Right lobe of liver (tissue), 6 donors: ENCODE results near the gene ADGRG6. TPM values are rescaled to one million over a fixed set of nuclear protein-coding genes. Genes with fewer than 3 reads are reported as not detected.

ENCODE experiments used
- ATAC-seq, 4 donors: fragments of 200-7000 bp; cut with Tn5 transposase; one replicate each; pipeline ENCODE4 v1.9.1; 2020; ENCODE audit warnings: mild to moderate bottlenecking in 4 of 4, moderate library complexity in 4 of 4
- DNase-seq, 3 donors: peaks; one replicate each; pipeline ENCODE4 v3.0.0-alpha.2; 2020
- H3K27ac ChIP-seq, 3 donors: fragments of 200-600 bp; one replicate each; pipeline ENCODE4 v1.8.0; 2022
- H3K27me3 ChIP-seq, 2 donors: fragments of 200-600 bp; one replicate each; pipeline ENCODE4 v1.8.0; 2022
- H3K36me3 ChIP-seq, 4 donors: fragments of 200-600 bp; sonication (generic) in 1 of 4; one replicate each; pipeline versions ENCODE4 v1.5.1 to v1.8.0; 2017 to 2022; ENCODE audit warnings: control low read depth in 1 of 4
- H3K4me1 ChIP-seq, 4 donors: fragments of 200-600 bp; sonication (generic) in 1 of 4; one replicate each; pipeline versions ENCODE4 v1.5.1 to v1.8.0; 2017 to 2022; ENCODE audit warnings: control low read depth in 1 of 4
- H3K4me3 ChIP-seq, 3 donors: fragments of 200-600 bp; one replicate each; pipeline ENCODE4 v1.8.0; 2022
- H3K9me3 ChIP-seq, 4 donors: fragments of 200-600 bp; sonication (generic) in 1 of 4; one replicate each; pipeline versions ENCODE4 v1.5.1 to v1.8.0; 2017 to 2022; ENCODE audit warnings: control low read depth in 1 of 4
- POLR2A ChIP-seq: fragments of 450-650 bp; IDR thresholded peaks from one replicate; pipeline ENCODE4 v1.6.1; 2017; ENCODE audit warnings: antibody characterized with exemption, mild to moderate bottlenecking
- WGBS: methylation state at CpG from one replicate; pipeline ENCODE4 v1.1.6; 2018; ENCODE audit warnings: low coverage, low lambda C conversion rate; ENCODE audit not compliant: insufficient coverage; ENCODE audit errors: missing lambda C conversion rate; 5-methylcytosine and 5-hydroxymethylcytosine counted together
- intact Hi-C, 2 donors: fragments of 100-400 bp; cut with DNase I; formaldehyde crosslinking; loops; one replicate each; pipeline versions ENCODE4 v1.11.2 to v1.14.1; 2022
- total RNA-seq, 6 experiments: library from RNA; depleted of rRNA in 2 of 6; stranded (reverse); fragments of >200 nt in 2 of 6; fragmentation: NEBNext Ultra II Directional in 3 of 6; extraction: Animal tissue kit (Norgen Biotek cat#: 25700) in 3 of 6; gene quantifications; one replicate each; pipeline versions ENCODE4 v1.1.0 to v1.2.4, GENCODE V29; 2016 to 2023
- TF ChIP-seq, protein P1 (sequence below), 4 donors: fragments of 200-600 bp in 3 of 4; fragments of 450-650 bp in 1 of 4; IDR thresholded peaks; one replicate each; pipeline versions ENCODE4 v1.5.1 to v1.8.0; 2016 to 2022; ENCODE audit warnings: antibody characterized with exemption in 4 of 4, mild to moderate bottlenecking in 2 of 4
- donor health status: DM: no; HTN: yes; CAD: no.
- donor health status: DM: no; HTN: no; CAD: no.
- donor health status: DM: no; HTN: no; CAD: no.
- donor health status: DM: no; HTN: yes; CAD: no.
- donor health status: DM: no; HTN: yes; CAD: no.

The ADGRG6 gene
- total RNA-seq, 6 experiments from 2014 or later, result 49.6 to 114 (median 94.6) TPM

DNA sequence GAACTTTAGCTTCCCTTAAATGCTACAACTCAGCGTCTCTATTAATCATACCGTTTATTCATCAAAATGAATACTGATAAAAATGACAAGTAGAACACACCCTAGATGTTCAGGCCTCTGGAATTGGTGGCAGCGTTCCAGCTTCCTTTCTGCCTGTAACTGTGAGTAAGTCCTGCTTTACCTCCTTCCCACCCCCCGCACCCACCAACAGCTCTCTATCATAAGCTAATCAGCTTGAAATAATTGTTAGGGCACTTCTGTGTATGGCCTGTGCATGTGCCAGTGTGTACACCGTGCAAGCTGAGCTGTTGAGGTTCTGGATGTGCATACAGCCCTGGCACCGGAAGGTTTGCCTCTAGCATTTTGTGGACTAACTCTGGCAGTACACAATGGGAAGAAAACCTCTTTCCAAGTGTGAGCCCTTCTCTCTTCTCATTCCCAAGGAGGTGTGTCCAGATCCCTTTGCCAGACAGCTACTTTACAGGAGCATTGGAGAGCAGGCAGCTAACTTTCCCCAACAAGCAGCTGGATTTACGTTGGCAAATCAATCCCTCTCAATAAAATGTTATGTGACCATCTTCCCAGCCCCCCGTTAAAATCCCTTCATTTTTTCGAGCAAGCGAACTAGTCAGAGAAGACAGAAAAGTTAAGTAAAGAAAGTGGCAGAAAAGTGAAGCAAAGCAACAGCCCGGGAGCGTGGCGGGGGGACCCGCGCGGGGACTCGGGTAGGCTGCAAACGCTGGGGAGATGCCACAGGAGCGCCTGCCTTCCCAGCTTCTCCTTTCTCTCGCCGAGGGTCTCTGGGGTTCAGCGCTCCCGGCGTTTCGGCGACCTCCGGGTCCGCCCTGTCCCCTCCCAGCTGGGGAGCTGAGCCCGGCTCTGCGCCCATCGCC lies 803 bp upstream of the ADGRG6 start:
- peak; percentile 59 for DNase-seq
- Histone ChIP-seq H3K27ac (peak overlapping the region; percentile 90 to 93 (median 92)), H3K4me3 (peak overlapping the region; percentile 77 to 82 (median 79)), H3K4me1 (peaks cover 0 to 16% (median 0%) of the 10 kb centered on the region in 4 donors), H3K36me3 (no peaks in the 10 kb centered on the region), H3K9me3 (no peaks in the 10 kb centered on the region), H3K27me3 (no peaks in the 10 kb centered on the region)
- peak; percentile 28 to 45 (median 44) for ATAC-seq
- WGBS, result 11% methylated on average over 15 of the region's 31 CpGs
- intact Hi-C loops, result no loop called here
- TF ChIP-seq, protein P1, sequence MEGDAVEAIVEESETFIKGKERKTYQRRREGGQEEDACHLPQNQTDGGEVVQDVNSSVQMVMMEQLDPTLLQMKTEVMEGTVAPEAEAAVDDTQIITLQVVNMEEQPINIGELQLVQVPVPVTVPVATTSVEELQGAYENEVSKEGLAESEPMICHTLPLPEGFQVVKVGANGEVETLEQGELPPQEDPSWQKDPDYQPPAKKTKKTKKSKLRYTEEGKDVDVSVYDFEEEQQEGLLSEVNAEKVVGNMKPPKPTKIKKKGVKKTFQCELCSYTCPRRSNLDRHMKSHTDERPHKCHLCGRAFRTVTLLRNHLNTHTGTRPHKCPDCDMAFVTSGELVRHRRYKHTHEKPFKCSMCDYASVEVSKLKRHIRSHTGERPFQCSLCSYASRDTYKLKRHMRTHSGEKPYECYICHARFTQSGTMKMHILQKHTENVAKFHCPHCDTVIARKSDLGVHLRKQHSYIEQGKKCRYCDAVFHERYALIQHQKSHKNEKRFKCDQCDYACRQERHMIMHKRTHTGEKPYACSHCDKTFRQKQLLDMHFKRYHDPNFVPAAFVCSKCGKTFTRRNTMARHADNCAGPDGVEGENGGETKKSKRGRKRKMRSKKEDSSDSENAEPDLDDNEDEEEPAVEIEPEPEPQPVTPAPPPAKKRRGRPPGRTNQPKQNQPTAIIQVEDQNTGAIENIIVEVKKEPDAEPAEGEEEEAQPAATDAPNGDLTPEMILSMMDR (IDR thresholded peaks at IDR 0.05), result no peak
- no peak for TF ChIP-seq POLR2A

DNA sequence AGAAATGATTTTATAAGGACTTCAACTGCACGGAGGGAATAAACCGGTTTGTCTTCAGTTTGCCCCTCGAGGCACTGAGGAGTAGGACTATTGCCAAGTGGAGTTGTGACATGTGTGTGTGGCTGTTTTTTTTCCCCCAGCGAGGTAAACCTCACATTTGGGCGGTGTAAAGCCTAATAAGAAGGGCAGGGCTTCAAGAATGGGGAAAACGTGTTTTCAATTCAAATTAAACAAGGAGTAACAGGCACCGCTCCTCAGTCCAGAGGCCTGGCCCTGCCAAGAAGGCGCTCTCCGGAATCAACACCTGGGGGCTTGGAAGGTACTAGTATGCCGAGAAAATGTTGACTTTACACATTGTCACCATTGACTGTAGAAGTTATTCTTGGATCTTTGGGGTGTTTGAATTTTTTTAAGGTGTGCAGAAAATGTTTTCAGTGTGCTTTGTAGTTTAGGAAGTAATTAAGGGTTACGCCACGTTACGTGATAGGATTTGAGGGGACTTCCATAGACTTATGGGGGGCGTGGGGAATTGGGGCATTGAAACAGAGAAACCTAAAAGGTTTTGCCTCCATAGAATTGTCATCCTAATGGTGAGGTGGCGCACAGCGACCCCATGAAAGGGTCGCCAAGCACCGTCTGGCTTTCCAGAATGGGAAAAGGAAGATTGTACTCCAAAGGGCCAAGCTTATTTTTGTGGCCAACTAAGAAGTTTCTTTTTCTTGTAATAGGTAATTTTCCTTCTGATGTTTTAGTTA lies 791 bp downstream of the ADGRG6 start:
- intact Hi-C loops, result no loop called here
- no peaks in the 10 kb centered on the region for H3K36me3 ChIP-seq
- no peaks in the 10 kb centered on the region for H3K27me3 ChIP-seq
- no peaks in the 10 kb centered on the region for H3K9me3 ChIP-seq
- WGBS, result 14% methylated on average over 17 of the region's 18 CpGs
- H3K4me3 ChIP-seq, result peak overlapping the region; percentile 77 to 82 (median 79)
- DNase-seq (peak in 1 of 3 donors; percentile 64), ATAC-seq (peak; percentile 49 to 62 (median 56))
- H3K27ac ChIP-seq, result peak overlapping the region; percentile 90 to 93 (median 92)
- TF ChIP-seq, protein P1 (IDR thresholded peaks at IDR 0.05), result no peak
- TF ChIP-seq POLR2A, result no peak
- peaks cover 0 to 32% (median 3%) of the 10 kb centered on the region in 4 donors for H3K4me1 ChIP-seq

DNA sequence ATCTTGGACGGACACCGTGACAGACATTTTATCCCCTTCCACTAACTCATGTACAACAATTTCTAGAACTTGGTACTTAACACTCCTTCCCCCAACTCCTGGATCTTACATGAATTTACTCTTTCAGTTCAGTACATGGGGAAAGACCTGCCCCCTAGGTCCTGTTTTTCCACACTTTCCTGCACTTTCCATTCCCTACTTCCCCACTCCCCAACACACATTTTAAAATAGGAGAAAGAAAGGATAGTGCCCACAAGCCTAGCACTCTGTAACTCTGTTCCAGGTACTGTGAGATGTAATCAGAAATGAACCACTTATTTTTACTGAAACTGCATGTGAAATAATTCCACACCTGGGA lies 1.3 kb downstream of the ADGRG6 start:
- WGBS, result 17% methylated on average over 2 of the region's 2 CpGs
- no peaks in the 10 kb centered on the region for H3K9me3 ChIP-seq
- H3K36me3 ChIP-seq, result no peaks in the 10 kb centered on the region
- no peak for ATAC-seq
- H3K27me3 ChIP-seq, result no peaks in the 10 kb centered on the region
- intact Hi-C loops, result no loop called here
- H3K4me1 ChIP-seq, result peaks cover 0 to 38% (median 4%) of the 10 kb centered on the region in 4 donors
- peak overlapping the region; percentile 90 to 93 (median 92) for H3K27ac ChIP-seq
- H3K4me3 ChIP-seq, result peak overlapping the region; percentile 77 to 82 (median 79)
- no peak for TF ChIP-seq POLR2A
- TF ChIP-seq, protein P1 (IDR thresholded peaks at IDR 0.05), result no peak
- no peak for DNase-seq

DNA sequence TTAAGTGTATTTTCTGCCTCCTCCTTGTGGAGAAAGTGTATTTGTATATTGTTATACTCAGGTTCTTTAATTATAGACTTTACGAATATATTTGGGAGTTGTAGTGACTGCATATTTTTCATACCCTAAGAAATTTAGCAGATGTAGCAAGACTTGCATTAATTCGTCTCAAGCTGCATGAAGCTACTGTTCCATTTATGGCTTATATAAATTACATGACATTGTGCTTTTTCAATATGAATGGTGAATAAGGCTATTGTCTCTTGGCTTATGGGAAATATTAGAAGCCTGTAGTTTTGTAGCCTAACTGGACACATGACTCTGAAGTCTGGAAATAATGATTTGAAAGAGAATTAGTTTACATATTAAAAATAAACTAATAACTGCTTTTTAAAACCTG lies 2.4 kb downstream of the ADGRG6 start:
- DNase-seq (no peak), ATAC-seq (no peak)
- Histone ChIP-seq H3K36me3 (no peaks in the 10 kb centered on the region), H3K27ac (peak overlapping the region in 2 of 3 donors; percentile 92 to 93), H3K4me3 (peak overlapping the region; percentile 77 to 82 (median 79)), H3K4me1 (peaks cover 0 to 39% (median 7%) of the 10 kb centered on the region in 4 donors), H3K9me3 (no peaks in the 10 kb centered on the region), H3K27me3 (no peaks in the 10 kb centered on the region)
- intact Hi-C loops, result no loop called here
- 27% methylated on average over 2 of the region's 2 CpGs for WGBS
- no peak for TF ChIP-seq POLR2A
- TF ChIP-seq, protein P1 (IDR thresholded peaks at IDR 0.05), result peak in 1 of 4 donors; percentile 4
